ENCODE measurements around the gene KIF26B.

The KIF26B gene

GRCh38 chr1:245154429-245155271 lies at the start of gene KIF26B:
Gene KIF26B, plus strand, starts transcription at chr1:245154985. Its CDS starts 440 bp downstream, at chr1:245155425.
- no peak within 1 kb of the TSS for H3K4me2 ChIP-seq (ENCODE audit: low read depth, low read length, poor library complexity, severe bottlenecking)
- no peaks in the 10 kb centered on the region for H3K79me2 ChIP-seq (ENCODE audit: insufficient read depth, low read length)
- H3K36me3 ChIP-seq (ENCODE audit: insufficient read depth, low read length): no peaks in the 10 kb centered on the region
- H3K27me3 ChIP-seq (ENCODE audit: insufficient read depth, low read length, poor library complexity, severe bottlenecking): no peaks in the 10 kb centered on the region
- no peaks in the 10 kb centered on the region for H3K9me3 ChIP-seq (ENCODE audit: insufficient read depth, low read depth, low read length)
- no peaks in the 10 kb centered on the region for H4K20me1 ChIP-seq (ENCODE audit: insufficient read depth, low read length, poor library complexity, severe bottlenecking)
- no peak within 1 kb of the TSS for H2AFZ ChIP-seq (ENCODE audit: low read length)
- no peak within 1 kb of the TSS for H3K4me3 ChIP-seq (ENCODE audit: low read length, poor library complexity, severe bottlenecking)
- no peak for TF ChIP-seq CTCF (conservative IDR thresholded peaks at IDR 0.05; ENCODE audit: low read length)
- no peak for TF ChIP-seq EZH2phosphoT487 (IDR thresholded peaks at IDR 0.05; ENCODE audit: borderline replicate concordance)
- no peaks in the 10 kb centered on the region for H3F3A ChIP-seq (ENCODE audit: low read depth)
- no peaks in the 10 kb centered on the region for H3K4me1 ChIP-seq (ENCODE audit: insufficient read depth, low read length, poor library complexity, severe bottlenecking)
- no peaks in the 10 kb centered on the region for H3K9me2 ChIP-seq (replicated peaks; ENCODE audit: low read depth, low read length)
- H3K9ac ChIP-seq (ENCODE audit: low read depth, low read length, poor library complexity, severe bottlenecking): no peak within 1 kb of the TSS

- Histone ChIP-seq H3K79me2 (ENCODE audit: insufficient read depth, low read length) (no peaks in the 10 kb centered on the region), H3K9me2 (replicated peaks; ENCODE audit: low read depth, low read length) (no peaks in the 10 kb centered on the region), H4K20me1 (ENCODE audit: insufficient read depth, low read length, poor library complexity, severe bottlenecking) (no peaks in the 10 kb centered on the region), H3K9ac (ENCODE audit: low read depth, low read length, poor library complexity, severe bottlenecking) (no peak overlapping the region), H2AFZ (ENCODE audit: low read length) (no peak overlapping the region), H3K36me3 (ENCODE audit: insufficient read depth, low read length) (no peaks in the 10 kb centered on the region), H3K4me2 (ENCODE audit: low read depth, low read length, poor library complexity, severe bottlenecking) (no peak overlapping the region), H3F3A (ENCODE audit: low read depth) (no peaks in the 10 kb centered on the region), H3K4me3 (ENCODE audit: low read length, poor library complexity, severe bottlenecking) (no peak overlapping the region), H3K27me3 (ENCODE audit: insufficient read depth, low read length, poor library complexity, severe bottlenecking) (no peaks in the 10 kb centered on the region), H3K4me1 (ENCODE audit: insufficient read depth, low read length, poor library complexity, severe bottlenecking) (no peaks in the 10 kb centered on the region), H3K9me3 (ENCODE audit: insufficient read depth, low read depth, low read length) (no peaks in the 10 kb centered on the region)
- TF ChIP-seq EZH2phosphoT487 (IDR thresholded peaks at IDR 0.05; ENCODE audit: borderline replicate concordance) (no peak), CTCF (conservative IDR thresholded peaks at IDR 0.05; ENCODE audit: low read length) (no peak)
These were observed 49.7 kb upstream of the KIF26B start for GRCh38 chr1:245105042-245105441.

- Histone ChIP-seq H3K4me1 (ENCODE audit: insufficient read depth, low read length, poor library complexity, severe bottlenecking) (no peaks in the 10 kb centered on the region), H3K9me3 (ENCODE audit: insufficient read depth, low read depth, low read length) (no peaks in the 10 kb centered on the region), H3K4me2 (ENCODE audit: low read depth, low read length, poor library complexity, severe bottlenecking) (no peak overlapping the region), H3K79me2 (ENCODE audit: insufficient read depth, low read length) (no peaks in the 10 kb centered on the region), H3K27me3 (ENCODE audit: insufficient read depth, low read length, poor library complexity, severe bottlenecking) (no peaks in the 10 kb centered on the region), H3K36me3 (ENCODE audit: insufficient read depth, low read length) (no peaks in the 10 kb centered on the region), H4K20me1 (ENCODE audit: insufficient read depth, low read length, poor library complexity, severe bottlenecking) (no peaks in the 10 kb centered on the region), H3F3A (ENCODE audit: low read depth) (no peaks in the 10 kb centered on the region), H3K9ac (ENCODE audit: low read depth, low read length, poor library complexity, severe bottlenecking) (no peak overlapping the region), H3K9me2 (replicated peaks; ENCODE audit: low read depth, low read length) (no peaks in the 10 kb centered on the region), H2AFZ (ENCODE audit: low read length) (no peak overlapping the region), H3K4me3 (ENCODE audit: low read length, poor library complexity, severe bottlenecking) (no peak overlapping the region)
- TF ChIP-seq CTCF (conservative IDR thresholded peaks at IDR 0.05; ENCODE audit: low read length): no peak
- no peak for TF ChIP-seq EZH2phosphoT487 (IDR thresholded peaks at IDR 0.05; ENCODE audit: borderline replicate concordance)
These were observed 48.9 kb upstream of the KIF26B start for GRCh38 chr1:245105815-245106410.

Measured in Loucy (cell line).